ENCODE results near the gene DDI2. TPM values are rescaled to one million over a fixed set of nuclear protein-coding genes. Genes with fewer than 3 reads are reported as not detected.
A peak's percentile ranks its signal among the peaks of the same experiment; 100 is the strongest.

Gene DDI2
- total and polyA plus RNA-seq, 2 donors (not counting 3 experiments of a cell fraction or from before 2014, with no cell fraction given) = 5.4 to 35.2 TPM

- DNase-seq (ENCODE audit: low read depth, low spot score) (peak; percentile 76), FAIRE-seq (no peak)
- no peaks in the 10 kb centered on the region for H3K27me3 ChIP-seq (ENCODE audit: control insufficient read depth in 2 of 2, insufficient read depth in 2 of 2, low read length in 2 of 2)
- POLR2A ChIA-PET = no interaction called here
- dilution Hi-C loops (cut with MboI; ENCODE audit: extremely low pct_ligation_motif_present, low sequenced_read_pairs) (no loop called here), intact Hi-C loops (cut with micrococcal nuclease) (no loop called here)
- no peak for TF ChIP-seq MYC (IDR thresholded peaks at IDR 0.05; ENCODE audit: low read depth, low read length)
- TF ChIP-seq EZH2 (IDR thresholded peaks at IDR 0.05; ENCODE audit: borderline replicate concordance, low read depth, low read length, severe bottlenecking) = no peak
- TF ChIP-seq JUN (IDR thresholded peaks at IDR 0.05; ENCODE audit: borderline replicate concordance, insufficient read depth, insufficient read length, low read depth) = peak; percentile 75
- peak; percentile 81 for TF ChIP-seq FOS (IDR thresholded peaks at IDR 0.05; ENCODE audit: borderline replicate concordance, insufficient read depth, low read length)
- CTCF ChIA-PET = interaction anchor here (1.3 to 1.4 kb wide), 2 partner anchors 12 to 26 kb away, joined by 3 to 4 read pairs; no protein-coding TSS in a partner anchor
- H3K4me3 ChIP-seq (replicated peaks in 1 of 3; ENCODE audit: insufficient read depth in 1 of 3, low read depth in 1 of 3, low read length in 3 of 3) = no peak overlapping the region
- no peaks in the 10 kb centered on the region for H3K9me3 ChIP-seq (replicated peaks; ENCODE audit: control insufficient read depth, insufficient read depth, low read length)
- H3K4me1 ChIP-seq (ENCODE audit: control insufficient read depth, extremely low read depth, insufficient read depth, low read length) = peaks cover 27% of the 10 kb centered on the region
- BruUV-seq (replicated peaks) = no TSS peak
- no peaks in the 10 kb centered on the region for H4K20me1 ChIP-seq (replicated peaks; ENCODE audit: control insufficient read depth, extremely low read depth, insufficient read depth, low read length)
- H3K9ac ChIP-seq (replicated peaks; ENCODE audit: extremely low read depth, insufficient read depth, low read length) = no peak overlapping the region
- no peaks in the 10 kb centered on the region for H3K36me3 ChIP-seq (ENCODE audit: control insufficient read depth in 2 of 2, extremely low read depth in 1 of 2, insufficient read depth in 2 of 2, low read length in 2 of 2)
- H3K4me2 ChIP-seq (ENCODE audit: insufficient read depth, low read length) = peak overlapping the region; percentile 66
- H3K79me2 ChIP-seq (ENCODE audit: control insufficient read depth, insufficient read depth, low read length) = peaks cover 75% of the 10 kb centered on the region
- H2AFZ ChIP-seq (ENCODE audit: low read depth, low read length) = no peak overlapping the region
- no peaks in the 10 kb centered on the region for H3K9me1 ChIP-seq (replicated peaks; ENCODE audit: control insufficient read depth, extremely low read depth, insufficient read depth, low read length)
- H3K27ac ChIP-seq (ENCODE audit: insufficient read depth, low read depth, low read length) = peak overlapping the region; percentile 68
Observed at GRCh38 chr1:15620155-15620545, 2.9 kb downstream of the DDI2 start.

GRCh38 chr1:15620902-15621682 is 3.8 kb downstream of the DDI2 start:
- peak overlapping the region; percentile 66 for H3K4me2 ChIP-seq (ENCODE audit: insufficient read depth, low read length)
- H3K27ac ChIP-seq (ENCODE audit: insufficient read depth, low read depth, low read length) = peak overlapping the region; percentile 31
- no TSS peak for BruUV-seq (replicated peaks)
- no peaks in the 10 kb centered on the region for H3K9me3 ChIP-seq (replicated peaks; ENCODE audit: control insufficient read depth, insufficient read depth, low read length)
- TF ChIP-seq EZH2 (IDR thresholded peaks at IDR 0.05; ENCODE audit: borderline replicate concordance, low read depth, low read length, severe bottlenecking) = no peak
- TF ChIP-seq GATA2 (IDR thresholded peaks at IDR 0.05; ENCODE audit: insufficient read depth, insufficient read length, low read depth, low read length) = no peak
- no peak for TF ChIP-seq CTCF (IDR thresholded peaks at IDR 0.05; ENCODE audit: extremely low read depth in 1 of 2, insufficient read depth in 1 of 2, low read depth in 1 of 2, low read length in 2 of 2)
- TF ChIP-seq FOS (IDR thresholded peaks at IDR 0.05; ENCODE audit: borderline replicate concordance, insufficient read depth, low read length) = no peak
- no peak for TF ChIP-seq JUN (IDR thresholded peaks at IDR 0.05; ENCODE audit: borderline replicate concordance, insufficient read depth, insufficient read length, low read depth)
- no peak for TF ChIP-seq MAX (IDR thresholded peaks at IDR 0.05; ENCODE audit: insufficient read depth, insufficient read length)
- TF ChIP-seq POLR2A (IDR thresholded peaks at IDR 0.05; ENCODE audit: low read depth, low read length) = no peak
- TF ChIP-seq POLR2AphosphoS5 (IDR thresholded peaks at IDR 0.05; ENCODE audit: insufficient read depth, low read depth, low read length) = no peak
- TF ChIP-seq MYC (IDR thresholded peaks at IDR 0.05; ENCODE audit: low read depth, low read length) = no peak
- no peaks in the 10 kb centered on the region for H3K27me3 ChIP-seq (ENCODE audit: control insufficient read depth in 2 of 2, insufficient read depth in 2 of 2, low read length in 2 of 2)
- peaks cover 27% of the 10 kb centered on the region for H3K4me1 ChIP-seq (ENCODE audit: control insufficient read depth, extremely low read depth, insufficient read depth, low read length)
- H3K4me3 ChIP-seq (replicated peaks in 1 of 3; ENCODE audit: insufficient read depth in 1 of 3, low read depth in 1 of 3, low read length in 3 of 3) = no peak overlapping the region
- H3K36me3 ChIP-seq (ENCODE audit: control insufficient read depth in 2 of 2, extremely low read depth in 1 of 2, insufficient read depth in 2 of 2, low read length in 2 of 2) = no peaks in the 10 kb centered on the region
- H3K79me2 ChIP-seq (ENCODE audit: control insufficient read depth, insufficient read depth, low read length) = peaks cover 83% of the 10 kb centered on the region
- H3K9me1 ChIP-seq (replicated peaks; ENCODE audit: control insufficient read depth, extremely low read depth, insufficient read depth, low read length) = no peaks in the 10 kb centered on the region
- H3K9ac ChIP-seq (replicated peaks; ENCODE audit: extremely low read depth, insufficient read depth, low read length) = no peak overlapping the region
- dilution Hi-C loops (cut with MboI; ENCODE audit: extremely low pct_ligation_motif_present, low sequenced_read_pairs) = no loop called here
- ChIA-PET CTCF (interaction anchor here (1.3 to 1.4 kb wide), 3 partner anchors 12 to 27 kb away, joined by 3 to 4 read pairs (median 4); no protein-coding TSS in a partner anchor), POLR2A (interaction anchor here (0.7 kb wide), 1 partner anchor 41 kb away, joined by 3 read pairs; no protein-coding TSS in a partner anchor)
- FAIRE-seq (no peak), DNase-seq (ENCODE audit: low read depth, low spot score) (no peak)
- H4K20me1 ChIP-seq (replicated peaks; ENCODE audit: control insufficient read depth, extremely low read depth, insufficient read depth, low read length) = no peaks in the 10 kb centered on the region
- intact Hi-C loops (cut with micrococcal nuclease) = no loop called here
- H2AFZ ChIP-seq (ENCODE audit: low read depth, low read length) = no peak overlapping the region
